CD4-positive, alpha-beta T cell (primary cell): ENCODE data around the gene ABCC8. TPM values are rescaled to one million over a fixed set of nuclear protein-coding genes. Genes with fewer than 3 reads are reported as not detected.

Source experiments
- ATAC-seq: fragments of 200-7000 bp; cut with Tn5 transposase; one replicate; pipeline ENCODE4 v1.10.0; 2022; ENCODE audit warnings: mild to moderate bottlenecking; ENCODE audit not compliant: poor library complexity
- CTCF ChIA-PET: fragments of 350-600 bp; sonication (Branson Sonifier 250); formaldehyde crosslinking; loops from one replicate; lab custom pipeline; 2021; ENCODE audit warnings: antibody characterized with exemption, inconsistent platforms; lab: Charles Lee
- POLR2A ChIA-PET: fragments of 350-600 bp; sonication (Branson Sonifier 250); formaldehyde crosslinking; loops from one replicate; lab custom pipeline; 2021; ENCODE audit warnings: antibody characterized with exemption, inconsistent platforms; lab: Charles Lee
- DNase-seq, 14 experiments: peaks; one replicate each; pipeline ENCODE4 v3.0.0-alpha.2; 2013 to 2020; ENCODE audit warnings: mixed read lengths in 2 of 14
- H3K27ac ChIP-seq, 2 donors: one replicate each; pipeline versions ENCODE4 v1.5.1 to v1.7.0; 2013; ENCODE audit warnings: low read length in 2 of 2, low read depth in 1 of 2, mild to moderate bottlenecking in 1 of 2
- H3K27me3 ChIP-seq, 2 experiments: 1 replicate in 1 of 2; 2 replicates in 1 of 2; pipeline versions ENCODE4 v1.6.1 to v1.7.0; 2013; ENCODE audit warnings: low read length in 2 of 2, control low read depth in 1 of 2, mild to moderate bottlenecking in 1 of 2, moderate library complexity in 1 of 2; ENCODE audit not compliant: insufficient read depth in 2 of 2, control insufficient read depth in 1 of 2
- H3K36me3 ChIP-seq: one replicate; pipeline ENCODE4 v1.6.1; 2013; ENCODE audit warnings: low read length, control low read depth; ENCODE audit not compliant: insufficient read depth
- H3K4me1 ChIP-seq: one replicate; pipeline ENCODE4 v1.6.1; 2013; ENCODE audit warnings: low read length, control low read depth; ENCODE audit not compliant: insufficient read depth
- H3K4me3 ChIP-seq: one replicate; pipeline ENCODE4 v1.5.1; 2013; ENCODE audit warnings: mild to moderate bottlenecking, low read length, moderate library complexity
- H3K9me3 ChIP-seq, 2 experiments: 1 replicate in 1 of 2; 2 replicates in 1 of 2; pipeline versions ENCODE4 v1.6.1 to v1.7.0; 2013; ENCODE audit warnings: low read length in 2 of 2, mild to moderate bottlenecking in 2 of 2, control low read depth in 1 of 2, moderate library complexity in 1 of 2; ENCODE audit not compliant: control insufficient read depth in 1 of 2, insufficient read depth in 1 of 2
- H3K27ac Mint-ChIP-seq: one replicate; pipeline ENCODE4 v1.8.0; 2020; ENCODE audit warnings: mixed read lengths
- H3K27me3 Mint-ChIP-seq: one replicate; pipeline ENCODE4 v1.8.0; 2021; ENCODE audit warnings: mixed read lengths
- H3K36me3 Mint-ChIP-seq: one replicate; pipeline ENCODE4 v1.8.0; 2021; ENCODE audit warnings: low read depth, mixed read lengths
- H3K4me1 Mint-ChIP-seq: one replicate; pipeline ENCODE4 v1.8.0; 2021; ENCODE audit warnings: low read depth, mixed read lengths
- H3K4me3 Mint-ChIP-seq: one replicate; pipeline ENCODE4 v1.8.0; 2020; ENCODE audit warnings: mild to moderate bottlenecking, mixed read lengths
- H3K9me3 Mint-ChIP-seq: one replicate; pipeline ENCODE4 v1.8.0; 2020; ENCODE audit warnings: mixed read lengths
- CTCF ChIP-seq: fragments of 200-600 bp; IDR thresholded peaks from one replicate; pipeline ENCODE4 v1.8.0; 2022; ENCODE audit warnings: antibody characterized with exemption, mild to moderate bottlenecking
- intact Hi-C, 2 experiments: fragments of 100-400 bp; cut with DNase I in 1 of 2; cut with micrococcal nuclease in 1 of 2; formaldehyde crosslinking; loops; one replicate each; pipeline versions ENCODE4 v1.15.1 to v1.9.0; 2023 to 2025; cut with DNase I, micrococcal nuclease
- total RNA-seq, 174 experiments: library from RNA in 2 of 174; stranded (reverse) in 2 of 174; gene quantifications; one replicate each; pipeline ENCODE4 v1.2.3 and lab custom pipeline; 2021 to 2026

ABCC8 gene
- total RNA-seq, 2 experiments from 2014 or later = not detected

- H3K27ac Mint-ChIP-seq = no peak overlapping the region
Measured at GRCh38 chr11:17414992-17415391, 61.7 kb downstream of the ABCC8 start.

GRCh38 chr11:17414317-17414737, 62.3 kb downstream of the ABCC8 start:
- POLR2A ChIA-PET = no interaction called here
- intact Hi-C loops = no loop called here
- no peak for DNase-seq
- peaks cover 50% of the 10 kb centered on the region for H3K27me3 Mint-ChIP-seq
- no peak overlapping the region for H3K4me3 ChIP-seq
- peaks cover 5% of the 10 kb centered on the region for H3K4me1 ChIP-seq
- no peak for TF ChIP-seq CTCF
- H3K27ac Mint-ChIP-seq = no peak overlapping the region
- H3K9me3 Mint-ChIP-seq = no peaks in the 10 kb centered on the region
- H3K4me3 Mint-ChIP-seq = no peak overlapping the region
- CTCF ChIA-PET = no interaction called here
- H3K9me3 ChIP-seq = no peaks in the 10 kb centered on the region
- no peaks in the 10 kb centered on the region for H3K36me3 ChIP-seq
- no peak for ATAC-seq
- no peak overlapping the region for H3K27ac ChIP-seq
- H3K4me1 Mint-ChIP-seq = no peaks in the 10 kb centered on the region
- H3K36me3 Mint-ChIP-seq = no peaks in the 10 kb centered on the region
- H3K27me3 ChIP-seq = peaks cover 6 to 7% of the 10 kb centered on the region in 2 experiments

More at GRCh38 chr11:17414992-17415391, 61.7 kb downstream of the ABCC8 start:
- peaks cover 5% of the 10 kb centered on the region for H3K4me1 ChIP-seq
- intact Hi-C loops = no loop called here
- no peak for TF ChIP-seq CTCF
- POLR2A ChIA-PET = no interaction called here
- DNase-seq = no peak
- no peak overlapping the region for H3K4me3 Mint-ChIP-seq
- peaks cover 57% of the 10 kb centered on the region for H3K27me3 Mint-ChIP-seq
- ATAC-seq = no peak
- no peaks in the 10 kb centered on the region for H3K9me3 ChIP-seq
- H3K4me1 Mint-ChIP-seq = no peaks in the 10 kb centered on the region
- CTCF ChIA-PET = no interaction called here
- peaks cover 7 to 12% of the 10 kb centered on the region in 2 experiments for H3K27me3 ChIP-seq
- H3K27ac ChIP-seq = no peak overlapping the region
- H3K4me3 ChIP-seq = no peak overlapping the region
- H3K36me3 Mint-ChIP-seq = no peaks in the 10 kb centered on the region
- H3K9me3 Mint-ChIP-seq = no peaks in the 10 kb centered on the region
- no peaks in the 10 kb centered on the region for H3K36me3 ChIP-seq

GRCh38 chr11:17413414-17414316, 63.0 kb downstream of the ABCC8 start:
- no peaks in the 10 kb centered on the region for H3K9me3 Mint-ChIP-seq
- DNase-seq (no peak), ATAC-seq (no peak)
- Histone ChIP-seq H3K9me3 (no peaks in the 10 kb centered on the region), H3K27ac (no peak overlapping the region), H3K27me3 (peaks cover 3 to 7% of the 10 kb centered on the region in 2 experiments), H3K4me1 (peaks cover 5% of the 10 kb centered on the region), H3K36me3 (no peaks in the 10 kb centered on the region), H3K4me3 (no peak overlapping the region)
- ChIA-PET CTCF (no interaction called here), POLR2A (no interaction called here)
- no peaks in the 10 kb centered on the region for H3K4me1 Mint-ChIP-seq
- intact Hi-C loops = no loop called here
- no peak overlapping the region for H3K27ac Mint-ChIP-seq
- H3K36me3 Mint-ChIP-seq = no peaks in the 10 kb centered on the region
- peaks cover 46% of the 10 kb centered on the region for H3K27me3 Mint-ChIP-seq
- no peak for TF ChIP-seq CTCF
- no peak overlapping the region for H3K4me3 Mint-ChIP-seq
